CD4-positive, alpha-beta memory T cell (primary cell): ENCODE results near the gene PAF1. TPM values are rescaled to one million over a fixed set of nuclear protein-coding genes. Genes with fewer than 3 reads are reported as not detected.
A peak's percentile ranks its signal among the peaks of the same experiment; 100 is the strongest.

Experiments used
- CTCF ChIA-PET: fragments of 350-600 bp; sonication (Branson Sonifier 250); formaldehyde crosslinking; loops from one replicate; lab custom pipeline; 2021; ENCODE audit warnings: inconsistent platforms; ENCODE audit not compliant: partially characterized antibody; lab: Charles Lee
- POLR2A ChIA-PET: fragments of 350-600 bp; sonication (Branson Sonifier 250); formaldehyde crosslinking; loops from one replicate; lab custom pipeline; 2021; ENCODE audit not compliant: partially characterized antibody; lab: Charles Lee
- DNase-seq, 5 donors: peaks; one replicate each; pipeline versions ENCODE4 v3.0.0 to v3.0.0-alpha.2; 2020 to 2022; ENCODE audit warnings: mixed read lengths in 1 of 5
- H3K27ac ChIP-seq: one replicate; pipeline ENCODE4 v1.7.0; 2013; ENCODE audit warnings: low read depth, low read length
- H3K27me3 ChIP-seq: 2 replicates; pipeline ENCODE4 v1.7.0; 2013; ENCODE audit warnings: mild to moderate bottlenecking, low read length, moderate library complexity; ENCODE audit not compliant: insufficient read depth
- H3K36me3 ChIP-seq: 2 replicates; pipeline ENCODE4 v1.7.0; 2013; ENCODE audit warnings: mild to moderate bottlenecking, low read length, moderate library complexity; ENCODE audit not compliant: insufficient read depth
- H3K4me1 ChIP-seq: 2 replicates; pipeline ENCODE4 v1.7.0; 2013; ENCODE audit warnings: mild to moderate bottlenecking, low read length, moderate library complexity; ENCODE audit not compliant: insufficient read depth
- H3K4me3 ChIP-seq, 2 donors: one replicate each; pipeline ENCODE4 v1.7.0; 2013; ENCODE audit warnings: low read length in 2 of 2, mild to moderate bottlenecking in 1 of 2
- H3K9me3 ChIP-seq, 2 donors: one replicate each; pipeline ENCODE4 v1.7.0; 2013; ENCODE audit warnings: low read length in 2 of 2, control low read depth in 1 of 2; ENCODE audit not compliant: control insufficient read depth in 1 of 2
- H3K27ac Mint-ChIP-seq, 7 donors: one replicate each; pipeline ENCODE4 v1.8.0; 2020 to 2021; ENCODE audit warnings: mixed read lengths in 7 of 7, mild to moderate bottlenecking in 6 of 7, inconsistent platforms in 3 of 7, moderate library complexity in 3 of 7
- H3K27me3 Mint-ChIP-seq, 2 donors: one replicate each; pipeline ENCODE4 v1.8.0; 2020 to 2021; ENCODE audit warnings: mixed read lengths in 2 of 2
- H3K36me3 Mint-ChIP-seq, 2 donors: one replicate each; pipeline ENCODE4 v1.8.0; 2020 to 2021; ENCODE audit warnings: mixed read lengths in 2 of 2, inconsistent platforms in 1 of 2, mild to moderate bottlenecking in 1 of 2
- H3K4me1 Mint-ChIP-seq, 4 donors: one replicate each; pipeline ENCODE4 v1.8.0; 2020 to 2021; ENCODE audit warnings: mixed read lengths in 4 of 4, mild to moderate bottlenecking in 1 of 4
- H3K4me3 Mint-ChIP-seq, 8 donors: one replicate each; pipeline ENCODE4 v1.8.0; 2020 to 2021; ENCODE audit warnings: mixed read lengths in 8 of 8, mild to moderate bottlenecking in 7 of 8, moderate library complexity in 6 of 8, inconsistent platforms in 3 of 8
- H3K9me3 Mint-ChIP-seq, 8 donors: one replicate each; pipeline ENCODE4 v1.8.0; 2020 to 2021; ENCODE audit warnings: mixed read lengths in 8 of 8, mild to moderate bottlenecking in 5 of 8, inconsistent platforms in 3 of 8, moderate library complexity in 1 of 8
- intact Hi-C: fragments of 100-400 bp; cut with micrococcal nuclease; formaldehyde crosslinking; loops from one replicate; pipeline ENCODE4 v1.15.1; 2023
- polyA plus RNA-seq, 2 donors: library from polyadenylated mRNA; unstranded; fragments of 300-500 nt; fragmentation: Illumina TruSeq; gene quantifications; one replicate each; pipeline ENCODE4 v1.2.3, GENCODE V29; 2021
- total RNA-seq, 2 experiments: library from RNA; stranded (reverse); gene quantifications; one replicate each; pipeline ENCODE4 v1.2.3, GENCODE V29; 2021

Gene PAF1
- total and polyA plus RNA-seq, 4 experiments from 2014 or later, result 21.5 to 53.8 (median 47.9) TPM

- peaks cover 0 to 16% (median 0%) of the 10 kb centered on the region in 8 donors for H3K9me3 Mint-ChIP-seq
- Histone ChIP-seq H3K9me3 (no peaks in the 10 kb centered on the region), H3K4me3 (peak overlapping the region; percentile 52 to 68), H3K27me3 (no peaks in the 10 kb centered on the region), H3K36me3 (peaks cover 18% of the 10 kb centered on the region), H3K4me1 (peaks cover 43% of the 10 kb centered on the region), H3K27ac (peak overlapping the region; percentile 100)
- ChIA-PET POLR2A (interaction anchor here (1.3 to 11.3 kb wide), 6 partner anchors 11 to 122 kb away, joined by 4 to 384 read pairs (median 116); partner anchors contain the start of genes EID2B, GMFG, MED29 and PAF1), CTCF (no interaction called here)
- peaks cover 22 to 63% of the 10 kb centered on the region in 2 donors for H3K36me3 Mint-ChIP-seq
- intact Hi-C loops, result no loop called here
- DNase-seq, result peak; percentile 75 to 87 (median 78)
- peak overlapping the region; percentile 75 to 98 (median 90) for H3K4me3 Mint-ChIP-seq
- peaks cover 31 to 80% (median 43%) of the 10 kb centered on the region in 4 donors for H3K4me1 Mint-ChIP-seq
- peaks cover 0 to 7% of the 10 kb centered on the region in 2 donors for H3K27me3 Mint-ChIP-seq
- H3K27ac Mint-ChIP-seq, result peak overlapping the region; percentile 94 to 100 (median 99)
These were observed 19.3 kb upstream of the PAF1 start for GRCh38 chr19:39410017-39410830.

- peak; percentile 84 to 95 (median 85) for DNase-seq
- ChIA-PET CTCF (interaction anchor here (4.3 kb wide), 1 partner anchor 12 kb away, joined by 54 read pairs; no protein-coding TSS in a partner anchor), POLR2A (interaction anchor here (0.6 to 11.3 kb wide), 7 partner anchors 11 to 123 kb away, joined by 3 to 276 read pairs (median 21); partner anchors contain the start of genes EID2B, GMFG, MED29 and PAF1)
- H3K36me3 ChIP-seq, result peaks cover 15% of the 10 kb centered on the region
- Mint-ChIP-seq H3K36me3 (peaks cover 22 to 60% of the 10 kb centered on the region in 2 donors), H3K27ac (peak overlapping the region; percentile 99 to 100 (median 100)), H3K27me3 (peaks cover 0 to 7% of the 10 kb centered on the region in 2 donors), H3K9me3 (peaks cover 0 to 16% (median 0%) of the 10 kb centered on the region in 8 donors), H3K4me3 (peak overlapping the region; percentile 88 to 99 (median 97)), H3K4me1 (peaks cover 36 to 85% (median 47%) of the 10 kb centered on the region in 4 donors)
- H3K4me3 ChIP-seq, result peak overlapping the region; percentile 52 to 97
- peak overlapping the region; percentile 100 for H3K27ac ChIP-seq
- H3K9me3 ChIP-seq, result no peaks in the 10 kb centered on the region
- H3K4me1 ChIP-seq, result peaks cover 51% of the 10 kb centered on the region
- H3K27me3 ChIP-seq, result no peaks in the 10 kb centered on the region
- intact Hi-C loops, result no loop called here
These were observed 18.5 kb upstream of the PAF1 start for GRCh38 chr19:39409208-39410016.

- peaks cover 22 to 53% of the 10 kb centered on the region in 2 donors for H3K36me3 Mint-ChIP-seq
- H3K27ac Mint-ChIP-seq, result peak overlapping the region; percentile 99 to 100 (median 99)
- peaks cover 50% of the 10 kb centered on the region for H3K4me1 ChIP-seq
- intact Hi-C loops, result no loop called here
- POLR2A ChIA-PET, result interaction anchor here (0.6 to 11.3 kb wide), 14 partner anchors 10 to 1342 kb away, joined by 3 to 276 read pairs (median 7); partner anchors contain the start of genes ACTMAP, EID2B, GMFG and MED29
- peak; percentile 48 to 74 (median 59) for DNase-seq
- H3K27ac ChIP-seq, result peak overlapping the region; percentile 100
- H3K4me3 ChIP-seq, result peak overlapping the region; percentile 97 to 100
- H3K9me3 Mint-ChIP-seq, result peaks cover 0 to 16% (median 0%) of the 10 kb centered on the region in 8 donors
- H3K4me3 Mint-ChIP-seq, result peak overlapping the region; percentile 88 to 99 (median 97)
- no peaks in the 10 kb centered on the region for H3K9me3 ChIP-seq
- peaks cover 0 to 7% of the 10 kb centered on the region in 2 donors for H3K27me3 Mint-ChIP-seq
- H3K36me3 ChIP-seq, result peaks cover 14% of the 10 kb centered on the region
- peaks cover 33 to 85% (median 48%) of the 10 kb centered on the region in 4 donors for H3K4me1 Mint-ChIP-seq
- CTCF ChIA-PET, result interaction anchor here (1.8 to 4.3 kb wide), 2 partner anchors 11 to 27 kb away, joined by 8 to 54 read pairs; partner anchors contain the start of gene RPS16
- no peaks in the 10 kb centered on the region for H3K27me3 ChIP-seq
These were observed 17.7 kb upstream of the PAF1 start for GRCh38 chr19:39408392-39409207.

- Histone ChIP-seq H3K27ac (peak overlapping the region; percentile 100), H3K36me3 (peaks cover 14% of the 10 kb centered on the region), H3K4me3 (peak overlapping the region; percentile 97 to 100), H3K27me3 (no peaks in the 10 kb centered on the region), H3K4me1 (peaks cover 57% of the 10 kb centered on the region), H3K9me3 (no peaks in the 10 kb centered on the region)
- Mint-ChIP-seq H3K4me1 (peaks cover 33 to 92% (median 50%) of the 10 kb centered on the region in 4 donors), H3K27me3 (peaks cover 0 to 7% of the 10 kb centered on the region in 2 donors), H3K9me3 (peaks cover 0 to 16% (median 0%) of the 10 kb centered on the region in 8 donors), H3K36me3 (peaks cover 22 to 53% of the 10 kb centered on the region in 2 donors), H3K27ac (peak overlapping the region; percentile 99 to 100 (median 99)), H3K4me3 (peak overlapping the region; percentile 88 to 99 (median 97))
- POLR2A ChIA-PET, result interaction anchor here (0.9 to 11.3 kb wide), 13 partner anchors 9 to 1343 kb away, joined by 3 to 276 read pairs (median 10); partner anchors contain the start of genes ACTMAP, GMFG, MED29 and PAF1
- DNase-seq, result peak in 4 of 5 donors; percentile 77 to 86 (median 84)
- intact Hi-C loops, result loop anchor here (2.0 kb wide), 1 partner anchor 557 kb away; no protein-coding TSS in a partner anchor
- CTCF ChIA-PET, result interaction anchor here (1.8 to 4.3 kb wide), 2 partner anchors 10 to 28 kb away, joined by 8 to 54 read pairs; partner anchors contain the start of gene RPS16
These were observed 16.9 kb upstream of the PAF1 start for GRCh38 chr19:39407660-39408391.

GRCh38 chr19:39407410-39407659 is 16.4 kb upstream of the PAF1 start:
- Mint-ChIP-seq H3K4me3 (peak overlapping the region; percentile 88 to 99 (median 97)), H3K27ac (peak overlapping the region; percentile 99 to 100 (median 99)), H3K4me1 (peaks cover 33 to 95% (median 54%) of the 10 kb centered on the region in 4 donors), H3K9me3 (peaks cover 0 to 16% (median 0%) of the 10 kb centered on the region in 8 donors), H3K36me3 (peaks cover 22 to 53% of the 10 kb centered on the region in 2 donors), H3K27me3 (peaks cover 0 to 7% of the 10 kb centered on the region in 2 donors)
- Histone ChIP-seq H3K27ac (peak overlapping the region; percentile 100), H3K36me3 (peaks cover 14% of the 10 kb centered on the region), H3K4me3 (peak overlapping the region; percentile 97 to 100), H3K27me3 (no peaks in the 10 kb centered on the region), H3K9me3 (no peaks in the 10 kb centered on the region), H3K4me1 (peaks cover 62% of the 10 kb centered on the region)
- DNase-seq, result peak in 1 of 5 donors; percentile 83
- CTCF ChIA-PET, result interaction anchor here (1.8 to 4.3 kb wide), 2 partner anchors 10 to 28 kb away, joined by 8 to 54 read pairs; partner anchors contain the start of gene RPS16
- intact Hi-C loops, result loop anchor here (2.0 kb wide), 1 partner anchor 557 kb away; no protein-coding TSS in a partner anchor
- POLR2A ChIA-PET, result interaction anchor here (0.9 to 11.3 kb wide), 13 partner anchors 9 to 1343 kb away, joined by 3 to 276 read pairs (median 10); partner anchors contain the start of genes ACTMAP, GMFG, MED29 and PAF1
